Measurements from ENCODE around the gene IL1RAPL1.

IL1RAPL1 gene

DNA sequence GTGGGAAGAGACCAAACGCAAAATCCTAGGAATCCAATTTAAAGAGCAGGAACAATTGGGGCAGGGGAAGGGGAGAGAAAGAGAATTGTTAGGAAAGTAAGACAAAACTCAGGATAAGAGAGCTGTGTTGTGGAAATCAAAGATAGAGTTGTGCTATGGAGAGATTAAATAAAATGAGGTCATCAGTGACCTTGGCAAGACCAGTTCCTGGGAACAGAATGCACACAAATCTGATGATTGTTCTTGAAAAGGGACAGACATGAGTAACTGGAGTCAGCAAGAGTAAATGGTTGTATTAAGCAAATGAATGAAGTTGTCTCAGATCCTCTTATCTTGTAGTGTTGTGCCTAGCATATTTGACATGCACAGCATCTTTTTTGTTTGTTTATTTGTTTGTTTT is 267.4 kb downstream of the IL1RAPL1 start:
- Histone ChIP-seq H3K4me1 (ENCODE audit: control insufficient read depth, insufficient read depth, low read length) (peaks cover 9% of the 10 kb centered on the region), H3K27me3 (ENCODE audit: control insufficient read depth, insufficient read depth, low read length) (no peaks in the 10 kb centered on the region), H3K36me3 (ENCODE audit: control insufficient read depth, insufficient read depth, low read length) (no peaks in the 10 kb centered on the region), H3K9me3 (ENCODE audit: control insufficient read depth, insufficient read depth, low read length) (no peaks in the 10 kb centered on the region), H3K4me3 (ENCODE audit: low read depth, low read length) (no peak overlapping the region), H3K9ac (ENCODE audit: low read depth, low read length) (no peak overlapping the region), H3K27ac (ENCODE audit: low read depth, low read length) (no peak overlapping the region)

DNA sequence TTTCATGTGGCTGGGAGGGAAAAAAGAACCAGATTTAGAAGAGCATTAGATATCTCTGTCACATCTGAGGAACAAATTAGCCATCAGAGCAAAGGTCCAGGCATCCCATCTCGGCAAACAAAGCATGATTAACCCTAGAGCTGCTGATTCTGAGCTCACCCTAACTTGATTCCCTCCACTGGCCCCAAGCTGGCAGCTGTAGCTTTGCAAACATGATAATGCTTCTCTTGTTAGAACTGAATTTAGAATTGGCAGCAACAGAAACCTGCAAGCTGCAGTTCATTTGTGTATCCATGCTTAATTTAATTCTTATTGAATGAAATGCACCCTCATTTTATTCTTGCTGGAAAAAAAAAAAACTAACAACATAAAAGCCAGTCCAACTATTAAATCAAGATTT is 289.2 kb downstream of the IL1RAPL1 start:
- H3K9ac ChIP-seq (ENCODE audit: low read depth, low read length) = no peak overlapping the region
- no peak overlapping the region for H3K27ac ChIP-seq (ENCODE audit: low read depth, low read length)
- H3K27me3 ChIP-seq (ENCODE audit: control insufficient read depth, insufficient read depth, low read length) = no peaks in the 10 kb centered on the region
- H3K4me3 ChIP-seq (ENCODE audit: low read depth, low read length) = no peak overlapping the region
- no peaks in the 10 kb centered on the region for H3K36me3 ChIP-seq (ENCODE audit: control insufficient read depth, insufficient read depth, low read length)
- no peaks in the 10 kb centered on the region for H3K9me3 ChIP-seq (ENCODE audit: control insufficient read depth, insufficient read depth, low read length)
- peaks cover 7% of the 10 kb centered on the region for H3K4me1 ChIP-seq (ENCODE audit: control insufficient read depth, insufficient read depth, low read length)

DNA sequence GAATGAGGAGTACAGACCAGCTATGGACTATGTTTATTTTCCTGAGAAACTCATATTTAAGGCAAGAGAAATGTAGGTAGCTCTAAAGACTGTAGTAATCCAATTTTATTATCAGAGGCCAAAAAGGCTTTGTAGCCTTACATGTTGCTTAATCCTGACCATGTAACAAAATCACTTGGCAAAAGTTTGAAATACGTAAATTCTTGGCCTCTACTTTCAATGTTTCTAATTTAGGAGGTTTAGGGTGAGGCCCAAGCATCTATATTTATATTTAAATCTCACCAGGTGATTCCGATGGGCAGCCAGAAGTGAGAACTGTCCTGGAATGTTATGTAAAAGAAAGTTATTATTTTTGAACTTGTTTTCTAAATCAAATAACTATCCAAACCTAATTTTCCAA is 289.7 kb downstream of the IL1RAPL1 start:
- no peak overlapping the region for H3K27ac ChIP-seq (ENCODE audit: low read depth, low read length)
- H3K9ac ChIP-seq (ENCODE audit: low read depth, low read length) = no peak overlapping the region
- H3K9me3 ChIP-seq (ENCODE audit: control insufficient read depth, insufficient read depth, low read length) = no peaks in the 10 kb centered on the region
- no peaks in the 10 kb centered on the region for H3K36me3 ChIP-seq (ENCODE audit: control insufficient read depth, insufficient read depth, low read length)
- H3K4me1 ChIP-seq (ENCODE audit: control insufficient read depth, insufficient read depth, low read length) = peaks cover 7% of the 10 kb centered on the region
- no peaks in the 10 kb centered on the region for H3K27me3 ChIP-seq (ENCODE audit: control insufficient read depth, insufficient read depth, low read length)
- no peak overlapping the region for H3K4me3 ChIP-seq (ENCODE audit: low read depth, low read length)

- Histone ChIP-seq H3K9ac (ENCODE audit: low read depth, low read length) (no peak overlapping the region), H3K27me3 (ENCODE audit: control insufficient read depth, insufficient read depth, low read length) (no peaks in the 10 kb centered on the region), H3K4me1 (ENCODE audit: control insufficient read depth, insufficient read depth, low read length) (peaks cover 7% of the 10 kb centered on the region), H3K4me3 (ENCODE audit: low read depth, low read length) (no peak overlapping the region), H3K36me3 (ENCODE audit: control insufficient read depth, insufficient read depth, low read length) (no peaks in the 10 kb centered on the region), H3K9me3 (ENCODE audit: control insufficient read depth, insufficient read depth, low read length) (no peaks in the 10 kb centered on the region), H3K27ac (ENCODE audit: low read depth, low read length) (no peak overlapping the region)
These were observed 292.9 kb downstream of the IL1RAPL1 start for GRCh38 chrX:28880136-28880535.

DNA sequence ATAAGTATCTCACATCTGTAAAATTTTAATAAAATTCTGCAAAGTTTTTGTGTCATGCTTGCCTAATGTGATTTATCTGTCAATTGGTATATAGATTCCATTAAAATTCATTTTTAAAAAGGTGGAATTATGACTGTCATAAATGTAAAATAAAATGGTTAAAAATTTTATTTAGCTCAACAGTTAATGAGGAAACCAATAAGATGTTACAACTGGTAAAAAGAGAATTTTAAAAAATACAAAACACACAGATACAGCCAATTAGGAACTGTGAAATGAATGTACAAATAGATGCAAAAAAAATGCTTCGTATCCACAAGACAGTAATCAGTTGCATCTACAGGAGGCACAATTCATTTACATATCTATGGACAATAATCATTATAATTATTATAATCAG is 297.6 kb downstream of the IL1RAPL1 start:
- H3K4me1 ChIP-seq (ENCODE audit: control insufficient read depth, insufficient read depth, low read length) = peaks cover 7% of the 10 kb centered on the region
- H3K36me3 ChIP-seq (ENCODE audit: control insufficient read depth, insufficient read depth, low read length) = no peaks in the 10 kb centered on the region
- H3K27ac ChIP-seq (ENCODE audit: low read depth, low read length) = no peak overlapping the region
- H3K9me3 ChIP-seq (ENCODE audit: control insufficient read depth, insufficient read depth, low read length) = no peaks in the 10 kb centered on the region
- no peaks in the 10 kb centered on the region for H3K27me3 ChIP-seq (ENCODE audit: control insufficient read depth, insufficient read depth, low read length)
- no peak overlapping the region for H3K9ac ChIP-seq (ENCODE audit: low read depth, low read length)
- no peak overlapping the region for H3K4me3 ChIP-seq (ENCODE audit: low read depth, low read length)

DNA sequence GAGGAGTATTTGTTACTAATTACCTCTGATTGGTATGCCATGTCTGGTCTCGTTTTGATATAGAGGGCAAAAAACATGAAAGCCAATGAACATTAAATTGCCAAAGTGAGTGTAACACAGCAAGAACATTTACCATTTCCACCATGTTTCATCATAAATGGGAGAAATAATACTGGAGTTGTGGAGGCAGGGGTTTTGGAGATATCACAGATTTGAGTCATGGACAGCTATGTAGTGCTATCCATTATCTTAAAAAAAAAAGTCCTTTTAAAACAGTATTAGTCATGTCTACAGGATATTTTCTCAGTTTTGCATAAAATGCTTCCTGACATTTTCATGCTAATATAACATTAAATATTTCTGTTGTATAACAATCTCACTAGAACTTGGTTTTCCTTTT is 301.2 kb downstream of the IL1RAPL1 start:
- no peaks in the 10 kb centered on the region for H3K9me3 ChIP-seq (ENCODE audit: control insufficient read depth, insufficient read depth, low read length)
- H3K4me1 ChIP-seq (ENCODE audit: control insufficient read depth, insufficient read depth, low read length) = no peaks in the 10 kb centered on the region; the same call in 1 of the 2 replicates
- no peaks in the 10 kb centered on the region for H3K36me3 ChIP-seq (ENCODE audit: control insufficient read depth, insufficient read depth, low read length)
- H3K9ac ChIP-seq (ENCODE audit: low read depth, low read length) = no peak overlapping the region
- H3K27ac ChIP-seq (ENCODE audit: low read depth, low read length) = no peak overlapping the region
- H3K27me3 ChIP-seq (ENCODE audit: control insufficient read depth, insufficient read depth, low read length) = no peaks in the 10 kb centered on the region
- H3K4me3 ChIP-seq (ENCODE audit: low read depth, low read length) = no peak overlapping the region

GRCh38 chrX:28889591-28890090 is 302.4 kb downstream of the IL1RAPL1 start:
- Histone ChIP-seq H3K27me3 (ENCODE audit: control insufficient read depth, insufficient read depth, low read length) (no peaks in the 10 kb centered on the region), H3K36me3 (ENCODE audit: control insufficient read depth, insufficient read depth, low read length) (no peaks in the 10 kb centered on the region), H3K9me3 (ENCODE audit: control insufficient read depth, insufficient read depth, low read length) (no peaks in the 10 kb centered on the region), H3K4me1 (ENCODE audit: control insufficient read depth, insufficient read depth, low read length) (no peaks in the 10 kb centered on the region; the same call in 1 of the 2 replicates), H3K4me3 (ENCODE audit: low read depth, low read length) (no peak overlapping the region), H3K9ac (ENCODE audit: low read depth, low read length) (no peak overlapping the region), H3K27ac (ENCODE audit: low read depth, low read length) (no peak overlapping the region)

GRCh38 chrX:28901637-28902036 is 314.4 kb downstream of the IL1RAPL1 start:
- Histone ChIP-seq H3K4me3 (ENCODE audit: low read depth, low read length) (no peak overlapping the region), H3K9me3 (ENCODE audit: control insufficient read depth, insufficient read depth, low read length) (peaks cover 4% of the 10 kb centered on the region; the same call in 1 of the 2 replicates), H3K27ac (ENCODE audit: low read depth, low read length) (no peak overlapping the region), H3K36me3 (ENCODE audit: control insufficient read depth, insufficient read depth, low read length) (no peaks in the 10 kb centered on the region), H3K27me3 (ENCODE audit: control insufficient read depth, insufficient read depth, low read length) (no peaks in the 10 kb centered on the region), H3K9ac (ENCODE audit: low read depth, low read length) (no peak overlapping the region), H3K4me1 (ENCODE audit: control insufficient read depth, insufficient read depth, low read length) (0 out of 2 replicates have a peak, but pooled peaks cover 3% of the 10 kb centered on the region)

DNA sequence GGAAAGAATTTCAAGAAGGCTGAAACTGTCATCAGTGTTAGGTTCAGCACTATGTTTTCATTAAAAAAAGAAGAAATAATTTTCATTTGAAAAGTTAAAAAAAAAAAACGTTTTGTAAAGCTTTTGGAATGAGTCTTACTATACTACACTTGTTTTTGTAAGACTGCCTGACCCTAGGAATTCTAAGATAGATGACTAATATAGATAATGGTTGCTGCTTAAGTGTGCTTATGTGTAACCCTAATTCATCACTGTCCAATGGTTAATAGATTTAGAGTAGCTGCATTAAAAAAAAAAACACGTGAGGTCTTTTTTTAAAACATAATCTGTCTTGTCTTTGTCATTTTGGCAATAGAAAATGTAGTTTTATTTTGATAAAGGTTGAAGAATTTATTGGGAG is 323.2 kb downstream of the IL1RAPL1 start:
- Histone ChIP-seq H3K4me3 (ENCODE audit: low read depth, low read length) (no peak overlapping the region), H3K9me3 (ENCODE audit: control insufficient read depth, insufficient read depth, low read length) (no peaks in the 10 kb centered on the region), H3K27me3 (ENCODE audit: control insufficient read depth, insufficient read depth, low read length) (no peaks in the 10 kb centered on the region), H3K9ac (ENCODE audit: low read depth, low read length) (no peak overlapping the region), H3K4me1 (ENCODE audit: control insufficient read depth, insufficient read depth, low read length) (no peaks in the 10 kb centered on the region), H3K36me3 (ENCODE audit: control insufficient read depth, insufficient read depth, low read length) (no peaks in the 10 kb centered on the region), H3K27ac (ENCODE audit: low read depth, low read length) (no peak overlapping the region)

- no peak overlapping the region for H3K9ac ChIP-seq (ENCODE audit: low read depth, low read length)
- no peaks in the 10 kb centered on the region for H3K36me3 ChIP-seq (ENCODE audit: control insufficient read depth, insufficient read depth, low read length)
- H3K27me3 ChIP-seq (ENCODE audit: control insufficient read depth, insufficient read depth, low read length) = no peaks in the 10 kb centered on the region
- peaks cover 24% of the 10 kb centered on the region for H3K4me1 ChIP-seq (ENCODE audit: control insufficient read depth, insufficient read depth, low read length)
- H3K4me3 ChIP-seq (ENCODE audit: low read depth, low read length) = no peak overlapping the region
- no peak overlapping the region for H3K27ac ChIP-seq (ENCODE audit: low read depth, low read length)
- H3K9me3 ChIP-seq (ENCODE audit: control insufficient read depth, insufficient read depth, low read length) = no peaks in the 10 kb centered on the region
These were observed 333.1 kb downstream of the IL1RAPL1 start for GRCh38 chrX:28920153-28920943.

DNA sequence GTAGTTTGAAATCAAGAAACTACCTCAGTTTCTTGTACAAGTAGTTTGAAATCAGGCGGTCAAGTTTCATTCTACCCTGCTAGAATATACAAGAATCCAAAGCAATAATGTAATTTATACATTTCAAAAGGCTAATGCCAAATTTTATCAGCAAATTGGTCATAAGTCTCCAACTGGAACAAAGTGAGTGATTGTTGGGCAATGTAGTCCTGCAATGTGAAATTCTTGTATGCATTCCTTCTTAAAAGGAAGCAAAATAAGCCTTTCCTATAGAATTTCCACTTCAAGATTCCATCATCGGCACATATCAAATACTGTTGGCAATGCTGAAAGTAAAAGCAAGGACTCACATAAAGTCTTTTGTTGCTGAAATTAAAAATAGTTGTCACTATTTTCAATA is 334.9 kb downstream of the IL1RAPL1 start:
- no peak overlapping the region for H3K27ac ChIP-seq (ENCODE audit: low read depth, low read length)
- no peaks in the 10 kb centered on the region for H3K9me3 ChIP-seq (ENCODE audit: control insufficient read depth, insufficient read depth, low read length)
- no peak overlapping the region for H3K4me3 ChIP-seq (ENCODE audit: low read depth, low read length)
- no peaks in the 10 kb centered on the region for H3K27me3 ChIP-seq (ENCODE audit: control insufficient read depth, insufficient read depth, low read length)
- H3K9ac ChIP-seq (ENCODE audit: low read depth, low read length) = no peak overlapping the region
- no peaks in the 10 kb centered on the region for H3K36me3 ChIP-seq (ENCODE audit: control insufficient read depth, insufficient read depth, low read length)
- H3K4me1 ChIP-seq (ENCODE audit: control insufficient read depth, insufficient read depth, low read length) = peaks cover 20% of the 10 kb centered on the region
